GM10248 (cell line): Measurements from ENCODE around the gene SACM1L.
"Not testable (repeated sequence)": the region's sequence is repeated elsewhere in the genome, so short reads cannot be mapped to it uniquely, and the experiment has no call there.

ENCODE experiments used
- CTCF ChIA-PET: fragments of 300-600 bp; sonication (Branson Sonifier 250); formaldehyde crosslinking; extraction: SDS; loops from one replicate; lab custom pipeline; 2021; ENCODE audit warnings: antibody characterized with exemption; lab: Yijun Ruan, JAX
- POLR2A ChIA-PET: fragments of 350-650 bp; sonication (Branson Sonifier 250); formaldehyde crosslinking; extraction: SDS; loops from one replicate; lab custom pipeline; 2020; ENCODE audit warnings: antibody characterized with exemption; lab: Yijun Ruan, JAX
- DNase-seq: peaks from one replicate; pipeline ENCODE4 v3.0.0; 2012; ENCODE audit errors: extremely low spot score
- TF ChIP-seq, protein P1 (sequence below): IDR thresholded peaks from 2 replicates; pipeline ENCODE4 v1.5.1; 2012; ENCODE audit warnings: mild to moderate bottlenecking, low read depth; ENCODE audit errors: extremely low read depth, missing control alignments, control extremely low read depth

The SACM1L gene

DNA sequence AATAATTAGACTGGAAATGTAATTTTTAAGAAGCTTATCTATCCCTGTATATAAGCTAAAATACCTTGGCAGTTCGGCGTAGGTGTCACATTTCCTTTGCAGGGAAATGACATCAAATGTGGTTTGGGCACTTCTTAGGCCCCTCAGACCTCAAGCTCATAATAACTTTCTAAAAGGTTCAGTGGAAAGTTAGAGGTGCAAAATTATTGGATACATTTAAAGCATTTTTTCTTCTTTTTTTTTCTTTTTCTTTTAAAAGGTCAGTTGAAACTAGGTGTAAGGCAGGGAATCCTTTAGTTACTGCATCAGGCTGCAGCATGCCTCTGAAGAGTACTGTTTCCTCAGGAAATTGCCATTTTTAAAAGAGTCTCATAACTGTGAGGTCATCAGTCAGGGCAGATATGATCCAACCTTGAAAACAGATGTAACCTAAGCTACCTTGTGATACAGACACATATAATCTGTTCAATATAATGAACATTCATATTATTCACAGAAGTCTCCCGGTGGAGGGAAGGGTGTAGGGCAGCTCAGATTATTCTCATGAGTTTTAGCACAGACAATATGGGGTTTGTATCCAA lies 4.8 kb downstream of the SACM1L start:
- TF ChIP-seq, protein P1, sequence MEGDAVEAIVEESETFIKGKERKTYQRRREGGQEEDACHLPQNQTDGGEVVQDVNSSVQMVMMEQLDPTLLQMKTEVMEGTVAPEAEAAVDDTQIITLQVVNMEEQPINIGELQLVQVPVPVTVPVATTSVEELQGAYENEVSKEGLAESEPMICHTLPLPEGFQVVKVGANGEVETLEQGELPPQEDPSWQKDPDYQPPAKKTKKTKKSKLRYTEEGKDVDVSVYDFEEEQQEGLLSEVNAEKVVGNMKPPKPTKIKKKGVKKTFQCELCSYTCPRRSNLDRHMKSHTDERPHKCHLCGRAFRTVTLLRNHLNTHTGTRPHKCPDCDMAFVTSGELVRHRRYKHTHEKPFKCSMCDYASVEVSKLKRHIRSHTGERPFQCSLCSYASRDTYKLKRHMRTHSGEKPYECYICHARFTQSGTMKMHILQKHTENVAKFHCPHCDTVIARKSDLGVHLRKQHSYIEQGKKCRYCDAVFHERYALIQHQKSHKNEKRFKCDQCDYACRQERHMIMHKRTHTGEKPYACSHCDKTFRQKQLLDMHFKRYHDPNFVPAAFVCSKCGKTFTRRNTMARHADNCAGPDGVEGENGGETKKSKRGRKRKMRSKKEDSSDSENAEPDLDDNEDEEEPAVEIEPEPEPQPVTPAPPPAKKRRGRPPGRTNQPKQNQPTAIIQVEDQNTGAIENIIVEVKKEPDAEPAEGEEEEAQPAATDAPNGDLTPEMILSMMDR, result no peak
- POLR2A ChIA-PET, result interaction anchor here (0.7 kb wide), 1 partner anchor 11 kb away, joined by 3 read pairs; no protein-coding TSS in a partner anchor
- DNase-seq, result peak; percentile 26
- CTCF ChIA-PET, result interaction anchor here (0.9 to 3.9 kb wide), 13 partner anchors 8 to 655 kb away, joined by 3 to 29 read pairs (median 4); no protein-coding TSS in a partner anchor

DNA sequence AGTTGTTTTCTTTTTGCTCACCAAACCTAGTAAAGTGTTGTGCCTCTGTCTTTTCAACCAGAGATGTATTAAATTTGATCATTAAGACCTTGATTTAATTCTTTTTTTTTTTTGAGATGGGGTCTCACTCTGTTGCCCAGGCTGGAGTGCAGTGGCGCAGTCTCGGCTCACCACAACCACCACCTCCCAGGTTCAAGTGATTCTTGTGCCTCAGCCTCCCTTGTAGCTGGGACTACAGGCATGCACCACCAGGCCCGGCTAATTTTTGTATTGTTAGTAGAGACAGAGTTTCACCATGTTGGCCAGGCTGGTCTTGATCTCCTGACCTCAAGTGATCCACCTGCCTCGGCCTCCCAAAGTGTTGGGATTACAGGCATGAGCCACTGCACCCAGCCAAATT lies 6.0 kb downstream of the SACM1L start:
- POLR2A ChIA-PET, DNase-seq: not testable (repeated sequence)
- CTCF ChIA-PET, result interaction anchor here (1.1 to 3.9 kb wide), 3 partner anchors 10 to 39 kb away, joined by 3 to 29 read pairs (median 7); no protein-coding TSS in a partner anchor

DNA sequence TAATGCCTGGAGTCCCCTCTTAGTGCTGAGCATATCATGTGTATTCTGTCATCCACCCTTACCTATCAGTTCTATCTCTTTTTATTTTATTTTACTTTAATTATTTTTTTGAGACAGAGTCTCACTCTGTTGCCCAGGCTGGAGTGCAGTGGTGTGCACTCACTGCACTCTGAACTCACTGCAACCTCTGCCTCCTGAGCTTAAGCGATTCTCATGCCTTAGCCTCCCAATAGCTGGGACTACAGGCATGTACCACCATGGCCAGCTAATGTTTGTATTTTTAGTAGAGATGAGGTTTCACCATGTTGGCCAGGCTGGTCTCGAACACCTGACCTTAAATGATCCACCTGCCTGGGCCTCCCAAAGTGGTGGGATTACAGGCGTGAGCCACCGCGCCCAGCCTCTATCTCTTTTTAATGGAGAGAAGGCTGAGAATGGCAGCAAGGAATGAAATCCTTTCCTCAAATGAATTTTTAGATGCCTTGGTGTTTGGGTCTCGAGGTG lies 11.4 kb downstream of the SACM1L start:
- ChIA-PET POLR2A (no interaction called here), CTCF (interaction anchor here (1.4 to 3.5 kb wide), 2 partner anchors 10 to 41 kb away, joined by 3 to 21 read pairs; partner anchors contain the start of gene SACM1L)
- no peak for DNase-seq
- TF ChIP-seq, protein P1, result no peak

DNA sequence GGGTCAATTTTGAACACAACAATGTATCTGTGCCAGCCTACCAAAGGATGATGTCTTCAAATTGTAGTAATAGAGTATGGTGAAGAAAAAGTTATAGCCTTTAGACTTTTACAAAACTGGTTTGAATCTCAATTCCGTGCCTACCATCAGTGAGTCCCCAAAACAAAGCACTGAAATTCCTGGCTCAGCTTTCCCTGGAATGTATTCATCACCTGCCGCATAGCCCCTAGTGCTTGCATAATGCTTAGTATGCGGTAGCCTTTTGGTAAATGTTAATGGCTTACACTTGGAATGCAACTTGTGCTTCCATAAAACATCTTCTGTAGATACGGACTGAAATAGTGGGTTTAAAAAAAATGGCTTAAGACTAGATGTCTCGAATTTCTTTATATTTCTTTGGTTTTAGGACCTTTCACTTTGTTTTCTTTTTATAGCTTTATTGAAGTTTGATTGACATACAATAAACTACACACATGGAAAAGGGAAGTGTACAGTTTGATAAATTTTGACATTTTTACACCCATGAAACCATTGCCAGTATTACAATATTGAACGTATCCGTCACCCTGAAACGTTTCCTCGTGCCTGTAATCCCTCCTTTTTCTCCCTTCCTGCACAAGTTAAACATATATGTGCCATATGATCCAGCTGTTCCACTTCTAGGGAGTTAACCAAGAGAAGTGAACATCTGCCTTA lies 12.1 kb downstream of the SACM1L start:
- ChIA-PET CTCF (interaction anchor here (1.0 to 3.5 kb wide), 3 partner anchors 8 to 11 kb away, joined by 3 to 21 read pairs (median 4); partner anchors contain the start of gene SACM1L), POLR2A (no interaction called here)
- DNase-seq, result no peak
- TF ChIP-seq, protein P1, result no peak

DNA sequence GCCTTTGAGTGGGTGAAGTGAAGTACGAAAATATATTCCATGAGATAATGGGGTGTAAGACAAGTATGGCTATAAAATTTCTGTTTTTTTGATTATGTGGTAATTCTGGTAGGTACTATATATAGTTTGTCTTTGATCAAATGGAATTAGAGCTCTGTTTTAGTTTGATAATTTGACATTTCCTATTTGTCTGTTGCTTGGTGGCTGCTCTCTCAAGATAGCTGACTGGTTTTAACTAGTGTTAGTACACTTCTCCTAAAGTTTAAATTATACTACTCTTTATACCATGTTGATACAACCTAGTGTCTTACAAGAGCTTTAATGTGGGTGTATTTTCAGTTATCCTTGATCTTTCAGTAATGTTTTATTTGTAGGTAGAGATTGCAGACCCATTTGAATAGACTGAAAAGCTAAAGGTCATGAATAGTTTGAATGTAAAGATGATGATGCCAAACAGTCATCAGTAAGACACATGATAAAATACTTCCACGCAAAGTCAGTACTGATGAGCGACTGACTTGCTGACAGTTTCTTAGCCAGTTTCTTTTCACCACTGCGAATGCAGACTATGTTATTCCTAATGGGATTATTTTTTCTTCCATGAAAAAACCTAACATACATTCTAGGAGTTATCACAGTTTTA lies 15.2 kb downstream of the SACM1L start:
- TF ChIP-seq, protein P1, result no peak
- POLR2A ChIA-PET, result interaction anchor here (0.7 kb wide), 2 partner anchors 11 to 132 kb away, joined by 3 to 9 read pairs; no protein-coding TSS in a partner anchor
- CTCF ChIA-PET, result interaction anchor here (0.7 to 4.0 kb wide), 9 partner anchors 9 to 225 kb away, joined by 3 to 29 read pairs (median 7); no protein-coding TSS in a partner anchor
- no peak for DNase-seq

DNA sequence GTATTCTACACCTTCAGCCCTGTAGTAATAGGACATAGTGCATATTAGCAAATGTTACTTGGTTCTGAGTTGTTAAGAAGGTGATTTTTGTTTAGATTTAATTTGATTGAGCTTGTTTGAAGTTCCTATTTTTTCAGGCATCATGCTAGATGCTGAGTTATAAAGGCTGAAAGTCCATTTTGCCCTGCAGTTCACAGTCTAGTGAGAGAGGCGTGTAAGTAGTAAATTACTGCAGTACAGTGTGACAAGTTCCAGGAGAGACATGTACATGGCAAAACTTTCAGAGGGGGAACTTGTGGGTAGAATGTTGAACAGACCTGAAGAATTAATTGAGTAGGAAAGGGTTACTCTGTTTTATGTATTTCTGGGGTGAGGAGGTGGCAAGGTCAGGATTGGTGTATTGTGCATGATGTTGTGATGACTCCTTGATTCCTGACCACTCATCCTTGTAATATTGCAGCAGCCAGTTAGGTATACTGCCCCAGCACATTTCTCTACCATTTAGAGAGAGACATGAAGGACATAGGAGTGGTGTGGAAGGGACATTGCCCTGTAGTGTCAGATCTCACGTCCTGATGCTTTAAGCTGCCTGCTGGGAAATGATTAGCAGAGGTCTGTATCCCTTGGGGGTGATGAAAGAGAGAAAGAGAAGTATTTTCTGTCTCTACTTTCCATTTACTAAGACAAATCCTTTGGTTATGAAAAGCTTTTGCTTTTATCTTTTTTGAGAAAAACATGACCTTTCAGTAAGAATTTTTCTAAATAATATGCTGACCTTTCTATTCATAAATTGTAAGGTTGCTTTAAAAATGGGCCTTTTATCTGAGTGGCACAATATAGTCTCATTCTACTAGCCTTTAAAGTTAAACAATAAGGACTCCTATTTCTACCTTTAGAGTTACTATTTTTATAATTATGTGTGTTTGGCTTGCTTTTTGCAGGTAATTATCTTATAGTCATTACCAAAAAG lies 16.9 kb downstream of the SACM1L start:
- no peak for DNase-seq
- CTCF ChIA-PET, result interaction anchor here (0.7 to 4.0 kb wide), 10 partner anchors 7 to 224 kb away, joined by 3 to 29 read pairs (median 6); partner anchors contain the start of gene SACM1L
- TF ChIP-seq, protein P1, result no peak
- POLR2A ChIA-PET, result no interaction called here
